K562 (cell line): ENCODE results near the gene HLCS. TPM values are rescaled to one million over a fixed set of nuclear protein-coding genes. Genes with fewer than 3 reads are reported as not detected.

ENCODE experiments used
- CBFA2T2 ChIP-seq: fragments of 450-650 bp; conservative IDR thresholded peaks from 2 replicates; pipeline ENCODE4 v1.6.1; 2017; ENCODE audit warnings: mild to moderate bottlenecking
- DIDO1 ChIP-seq: fragments of 450-650 bp; IDR thresholded peaks from 2 replicates; pipeline ENCODE4 v1.6.1; 2016; ENCODE audit warnings: low read depth, missing biosample characterization, missing genetic modification characterization
- ELF4 ChIP-seq: fragments of 450-650 bp; formaldehyde crosslinking; IDR thresholded peaks from 2 replicates; pipeline ENCODE4 v1.4.0; 2022; ENCODE audit warnings: missing genetic modification characterization
- ETV6 ChIP-seq, 3 experiments: fragments of 150-350 bp in 1 of 3; sonication (generic) in 1 of 3; formaldehyde crosslinking in 1 of 3; IDR thresholded peaks; 2 replicates each; pipeline versions ENCODE4 v1.6.1 to v1.8.0; 2014 to 2022; ENCODE audit warnings: borderline replicate concordance in 2 of 3, low read depth in 2 of 3, antibody characterized with exemption in 1 of 3, low read length in 1 of 3, mild to moderate bottlenecking in 1 of 3, missing genetic modification reagents in 1 of 3
- KDM2B ChIP-seq: fragments of 250-450 bp; sonication (Bioruptor Pico); IDR thresholded peaks from 2 replicates; pipeline ENCODE4 v1.8.0; 2021; ENCODE audit warnings: mild to moderate bottlenecking, moderate library complexity
- RBM14 ChIP-seq: fragments of 200-400 bp; formaldehyde crosslinking; IDR thresholded peaks from 2 replicates; pipeline ENCODE4 v1.6.1; 2018; ENCODE audit warnings: low read depth, mild to moderate bottlenecking, low read length, moderate library complexity, borderline replicate concordance; ENCODE audit not compliant: insufficient read depth
- SIN3A ChIP-seq, 2 experiments: fragments of 150-350 bp in 1 of 2; IDR thresholded peaks; 2 replicates each; pipeline ENCODE4 v1.6.1; 2011 to 2016; ENCODE audit warnings: borderline replicate concordance in 2 of 2, low read depth in 2 of 2, low read length in 2 of 2, mild to moderate bottlenecking in 2 of 2, moderate library complexity in 2 of 2; ENCODE audit not compliant: control insufficient read depth in 1 of 2
- SMARCA5 ChIP-seq: fragments of 450-650 bp; IDR thresholded peaks from 2 replicates; pipeline ENCODE4 v1.6.1; 2016
- TRIM24 ChIP-seq, 2 experiments: fragments of 450-650 bp; IDR thresholded peaks; 2 replicates each; pipeline ENCODE4 v1.6.1; 2016
- WHSC1 ChIP-seq: IDR thresholded peaks from one replicate; pipeline ENCODE4 v1.6.1; 2012; ENCODE audit warnings: low read length, control low read depth, inconsistent platforms
- XRCC3 ChIP-seq: fragments of 450-650 bp; IDR thresholded peaks from 2 replicates; pipeline ENCODE4 v1.6.1; 2017; ENCODE audit warnings: mild to moderate bottlenecking, moderate library complexity
- polyA plus RNA-seq, 8 experiments: library from polyadenylated mRNA; depleted of rRNA in 4 of 8; stranded (reverse) in 5 of 8; unstranded in 3 of 8; fragments of >200 nt; fragmentation: Nextera tagmentation in 2 of 8; fragmentation: Illumina TruSeq in 1 of 8; extraction: Ambion mirVana in 2 of 8; extraction: Trizol in 1 of 8; gene quantifications; 2 replicates each; pipeline versions ENCODE4 v1.2.1 to v1.2.3, GENCODE V29; 2011 to 2014; ENCODE audit warnings: inconsistent platforms in 1 of 8, missing spikeins in 1 of 8
- total RNA-seq, 7 experiments: library from RNA; depleted of rRNA in 6 of 7; stranded (reverse); fragments of >200 nt in 6 of 7; fragmentation: Illumina TruSeq in 2 of 7; extraction: Trizol in 2 of 7; gene quantifications; 2 replicates each; pipeline versions ENCODE4 v1.2.1 to v1.2.3, GENCODE V29; 2011 to 2021; ENCODE audit warnings: low replicate concordance in 1 of 7
- TF ChIP-seq, protein P1 (sequence below), 2 experiments: fragments of 150-350 bp in 1 of 2; IDR thresholded peaks; 2 replicates each; pipeline ENCODE4 v1.6.1; 2012 to 2016; ENCODE audit warnings: low read depth in 2 of 2, low read length in 2 of 2, mild to moderate bottlenecking in 1 of 2, moderate library complexity in 1 of 2
- TF ChIP-seq, protein P2 (sequence below): fragments of 150-350 bp; IDR thresholded peaks from 2 replicates; pipeline ENCODE4 v1.6.1; 2014; ENCODE audit warnings: low read depth, mild to moderate bottlenecking, low read length, borderline replicate concordance
- TF ChIP-seq, protein P3 (sequence below): fragments of 200-800 bp; sonication (Bioruptor generic); IDR thresholded peaks from 2 replicates; pipeline ENCODE4 v1.6.1; 2016; ENCODE audit warnings: missing genetic modification characterization, missing compliant biosample characterization

The HLCS gene
- total and polyA plus RNA-seq, 9 of the 15 experiments (the other 6 are each of a cell fraction or from before 2014, with no cell fraction given) = 3.0 to 21.5 (median 17.1) TPM

DNA sequence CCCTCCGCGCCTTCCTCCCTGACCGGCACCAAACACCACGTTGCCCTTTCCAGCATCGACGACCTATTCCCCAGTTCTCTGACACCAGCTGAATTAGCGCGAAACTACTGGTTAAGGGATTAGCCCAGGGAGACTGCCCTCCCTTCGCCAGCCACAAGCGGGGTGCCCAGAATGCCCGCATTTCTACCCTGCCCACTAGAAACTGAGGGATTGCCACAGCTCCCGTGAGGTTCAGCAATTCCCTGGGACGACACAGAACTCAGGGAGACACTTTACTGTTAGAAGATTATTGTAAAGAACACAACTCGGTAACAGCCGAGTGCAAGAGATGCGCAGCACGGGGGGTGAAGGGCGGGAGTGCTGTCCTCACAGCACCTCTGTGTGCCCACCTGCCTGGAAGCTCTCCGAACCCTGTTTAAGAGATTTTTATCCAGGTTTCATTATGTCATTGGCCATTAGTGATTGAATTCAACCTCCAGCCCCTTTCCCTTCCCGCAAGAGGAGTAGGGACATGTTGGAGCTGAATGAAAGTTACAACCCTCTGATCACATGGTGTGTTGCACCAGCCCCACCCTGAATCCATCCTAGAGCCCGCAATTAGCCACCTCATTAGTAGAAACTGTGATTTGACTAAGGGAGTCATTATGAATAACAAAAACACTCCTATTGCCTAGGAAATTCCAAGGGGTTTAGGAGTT, 24.2 kb upstream of the HLCS start (continued):
- TF ChIP-seq TRIM24 (IDR thresholded peaks at IDR 0.05) = 0 out of 4 replicates have a peak, but pooled peaks of 1 of the 2 experiments have one; percentile 5
- 0 out of 2 replicates have a peak, but pooled peaks have one; percentile 50 for TF ChIP-seq ELF4 (CRISPR knock-in tag)
- peak; percentile 71; the same call in 1 of the 2 replicates for TF ChIP-seq SMARCA5
- no peak for TF ChIP-seq RBM14
- TF ChIP-seq, protein P1, sequence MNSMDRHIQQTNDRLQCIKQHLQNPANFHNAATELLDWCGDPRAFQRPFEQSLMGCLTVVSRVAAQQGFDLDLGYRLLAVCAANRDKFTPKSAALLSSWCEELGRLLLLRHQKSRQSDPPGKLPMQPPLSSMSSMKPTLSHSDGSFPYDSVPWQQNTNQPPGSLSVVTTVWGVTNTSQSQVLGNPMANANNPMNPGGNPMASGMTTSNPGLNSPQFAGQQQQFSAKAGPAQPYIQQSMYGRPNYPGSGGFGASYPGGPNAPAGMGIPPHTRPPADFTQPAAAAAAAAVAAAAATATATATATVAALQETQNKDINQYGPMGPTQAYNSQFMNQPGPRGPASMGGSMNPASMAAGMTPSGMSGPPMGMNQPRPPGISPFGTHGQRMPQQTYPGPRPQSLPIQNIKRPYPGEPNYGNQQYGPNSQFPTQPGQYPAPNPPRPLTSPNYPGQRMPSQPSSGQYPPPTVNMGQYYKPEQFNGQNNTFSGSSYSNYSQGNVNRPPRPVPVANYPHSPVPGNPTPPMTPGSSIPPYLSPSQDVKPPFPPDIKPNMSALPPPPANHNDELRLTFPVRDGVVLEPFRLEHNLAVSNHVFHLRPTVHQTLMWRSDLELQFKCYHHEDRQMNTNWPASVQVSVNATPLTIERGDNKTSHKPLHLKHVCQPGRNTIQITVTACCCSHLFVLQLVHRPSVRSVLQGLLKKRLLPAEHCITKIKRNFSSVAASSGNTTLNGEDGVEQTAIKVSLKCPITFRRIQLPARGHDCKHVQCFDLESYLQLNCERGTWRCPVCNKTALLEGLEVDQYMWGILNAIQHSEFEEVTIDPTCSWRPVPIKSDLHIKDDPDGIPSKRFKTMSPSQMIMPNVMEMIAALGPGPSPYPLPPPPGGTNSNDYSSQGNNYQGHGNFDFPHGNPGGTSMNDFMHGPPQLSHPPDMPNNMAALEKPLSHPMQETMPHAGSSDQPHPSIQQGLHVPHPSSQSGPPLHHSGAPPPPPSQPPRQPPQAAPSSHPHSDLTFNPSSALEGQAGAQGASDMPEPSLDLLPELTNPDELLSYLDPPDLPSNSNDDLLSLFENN (IDR thresholded peaks at IDR 0.05; ENCODE audit: low read depth in 2 of 2, low read length in 2 of 2) = no peak
- no peak for TF ChIP-seq ETV6 (IDR thresholded peaks at IDR 0.05; ENCODE audit: borderline replicate concordance in 1 of 2, low read depth in 2 of 2, low read length in 1 of 2)
- TF ChIP-seq ETV6 (CRISPR knock-in tag; IDR thresholded peaks at IDR 0.05; ENCODE audit: borderline replicate concordance) = 0 out of 2 replicates have a peak, but pooled peaks have one; percentile 4
- no peak for TF ChIP-seq CBFA2T2
- peak in 1 of 2 experiments; percentile 8; a peak in 1 of 4 replicates for TF ChIP-seq SIN3A (IDR thresholded peaks at IDR 0.05; ENCODE audit: borderline replicate concordance in 2 of 2, control insufficient read depth in 1 of 2, low read depth in 2 of 2, low read length in 2 of 2)
- TF ChIP-seq, protein P2, sequence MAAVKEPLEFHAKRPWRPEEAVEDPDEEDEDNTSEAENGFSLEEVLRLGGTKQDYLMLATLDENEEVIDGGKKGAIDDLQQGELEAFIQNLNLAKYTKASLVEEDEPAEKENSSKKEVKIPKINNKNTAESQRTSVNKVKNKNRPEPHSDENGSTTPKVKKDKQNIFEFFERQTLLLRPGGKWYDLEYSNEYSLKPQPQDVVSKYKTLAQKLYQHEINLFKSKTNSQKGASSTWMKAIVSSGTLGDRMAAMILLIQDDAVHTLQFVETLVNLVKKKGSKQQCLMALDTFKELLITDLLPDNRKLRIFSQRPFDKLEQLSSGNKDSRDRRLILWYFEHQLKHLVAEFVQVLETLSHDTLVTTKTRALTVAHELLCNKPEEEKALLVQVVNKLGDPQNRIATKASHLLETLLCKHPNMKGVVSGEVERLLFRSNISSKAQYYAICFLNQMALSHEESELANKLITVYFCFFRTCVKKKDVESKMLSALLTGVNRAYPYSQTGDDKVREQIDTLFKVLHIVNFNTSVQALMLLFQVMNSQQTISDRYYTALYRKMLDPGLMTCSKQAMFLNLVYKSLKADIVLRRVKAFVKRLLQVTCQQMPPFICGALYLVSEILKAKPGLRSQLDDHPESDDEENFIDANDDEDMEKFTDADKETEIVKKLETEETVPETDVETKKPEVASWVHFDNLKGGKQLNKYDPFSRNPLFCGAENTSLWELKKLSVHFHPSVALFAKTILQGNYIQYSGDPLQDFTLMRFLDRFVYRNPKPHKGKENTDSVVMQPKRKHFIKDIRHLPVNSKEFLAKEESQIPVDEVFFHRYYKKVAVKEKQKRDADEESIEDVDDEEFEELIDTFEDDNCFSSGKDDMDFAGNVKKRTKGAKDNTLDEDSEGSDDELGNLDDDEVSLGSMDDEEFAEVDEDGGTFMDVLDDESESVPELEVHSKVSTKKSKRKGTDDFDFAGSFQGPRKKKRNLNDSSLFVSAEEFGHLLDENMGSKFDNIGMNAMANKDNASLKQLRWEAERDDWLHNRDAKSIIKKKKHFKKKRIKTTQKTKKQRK = no peak
- TF ChIP-seq, protein P3, sequence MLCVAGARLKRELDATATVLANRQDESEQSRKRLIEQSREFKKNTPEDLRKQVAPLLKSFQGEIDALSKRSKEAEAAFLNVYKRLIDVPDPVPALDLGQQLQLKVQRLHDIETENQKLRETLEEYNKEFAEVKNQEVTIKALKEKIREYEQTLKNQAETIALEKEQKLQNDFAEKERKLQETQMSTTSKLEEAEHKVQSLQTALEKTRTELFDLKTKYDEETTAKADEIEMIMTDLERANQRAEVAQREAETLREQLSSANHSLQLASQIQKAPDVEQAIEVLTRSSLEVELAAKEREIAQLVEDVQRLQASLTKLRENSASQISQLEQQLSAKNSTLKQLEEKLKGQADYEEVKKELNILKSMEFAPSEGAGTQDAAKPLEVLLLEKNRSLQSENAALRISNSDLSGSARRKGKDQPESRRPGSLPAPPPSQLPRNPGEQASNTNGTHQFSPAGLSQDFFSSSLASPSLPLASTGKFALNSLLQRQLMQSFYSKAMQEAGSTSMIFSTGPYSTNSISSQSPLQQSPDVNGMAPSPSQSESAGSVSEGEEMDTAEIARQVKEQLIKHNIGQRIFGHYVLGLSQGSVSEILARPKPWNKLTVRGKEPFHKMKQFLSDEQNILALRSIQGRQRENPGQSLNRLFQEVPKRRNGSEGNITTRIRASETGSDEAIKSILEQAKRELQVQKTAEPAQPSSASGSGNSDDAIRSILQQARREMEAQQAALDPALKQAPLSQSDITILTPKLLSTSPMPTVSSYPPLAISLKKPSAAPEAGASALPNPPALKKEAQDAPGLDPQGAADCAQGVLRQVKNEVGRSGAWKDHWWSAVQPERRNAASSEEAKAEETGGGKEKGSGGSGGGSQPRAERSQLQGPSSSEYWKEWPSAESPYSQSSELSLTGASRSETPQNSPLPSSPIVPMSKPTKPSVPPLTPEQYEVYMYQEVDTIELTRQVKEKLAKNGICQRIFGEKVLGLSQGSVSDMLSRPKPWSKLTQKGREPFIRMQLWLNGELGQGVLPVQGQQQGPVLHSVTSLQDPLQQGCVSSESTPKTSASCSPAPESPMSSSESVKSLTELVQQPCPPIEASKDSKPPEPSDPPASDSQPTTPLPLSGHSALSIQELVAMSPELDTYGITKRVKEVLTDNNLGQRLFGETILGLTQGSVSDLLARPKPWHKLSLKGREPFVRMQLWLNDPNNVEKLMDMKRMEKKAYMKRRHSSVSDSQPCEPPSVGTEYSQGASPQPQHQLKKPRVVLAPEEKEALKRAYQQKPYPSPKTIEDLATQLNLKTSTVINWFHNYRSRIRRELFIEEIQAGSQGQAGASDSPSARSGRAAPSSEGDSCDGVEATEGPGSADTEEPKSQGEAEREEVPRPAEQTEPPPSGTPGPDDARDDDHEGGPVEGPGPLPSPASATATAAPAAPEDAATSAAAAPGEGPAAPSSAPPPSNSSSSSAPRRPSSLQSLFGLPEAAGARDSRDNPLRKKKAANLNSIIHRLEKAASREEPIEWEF = peak; percentile 68; the same call in 1 of the 2 replicates
- no peak for TF ChIP-seq WHSC1
- TF ChIP-seq DIDO1 (tag) = no peak
- TF ChIP-seq KDM2B (CRISPR knock-in tag) = no peak
- no peak for TF ChIP-seq XRCC3
